SJCRH30 (cell line): Measurements from ENCODE around the gene RBM43. TPM values are rescaled to one million over a fixed set of nuclear protein-coding genes. Genes with fewer than 3 reads are reported as not detected.

ENCODE experiments used
- DNase-seq, 2 experiments: peaks; one replicate each; pipeline ENCODE4 v3.0.0-alpha.2; 2015 to 2020
- H3K27ac ChIP-seq: fragments of 250-450 bp; sonication (Bioruptor Pico); 2 replicates; pipeline ENCODE4 v1.5.1; 2020; ENCODE audit warnings: mild to moderate bottlenecking, moderate library complexity
- H3K27me3 ChIP-seq: fragments of 250-450 bp; sonication (Bioruptor Pico); 2 replicates; pipeline ENCODE4 v1.5.1; 2020; ENCODE audit warnings: mild to moderate bottlenecking, moderate library complexity
- H3K36me3 ChIP-seq: fragments of 250-450 bp; sonication (Bioruptor Pico); 2 replicates; pipeline ENCODE4 v1.5.1; 2020; ENCODE audit warnings: mild to moderate bottlenecking, moderate library complexity
- H3K4me1 ChIP-seq: fragments of 250-450 bp; sonication (Bioruptor Pico); 2 replicates; pipeline ENCODE4 v1.5.1; 2020; ENCODE audit warnings: mild to moderate bottlenecking, moderate library complexity
- H3K4me3 ChIP-seq: fragments of 250-450 bp; sonication (Bioruptor Pico); 2 replicates; pipeline ENCODE4 v1.5.1; 2020; ENCODE audit warnings: mild to moderate bottlenecking, moderate library complexity
- H3K9me3 ChIP-seq: fragments of 250-450 bp; sonication (Bioruptor Pico); replicated peaks from 2 replicates; pipeline ENCODE4 v1.5.1; 2020; ENCODE audit warnings: mild to moderate bottlenecking, moderate library complexity
- total RNA-seq: library from RNA; depleted of rRNA; stranded (reverse); fragments of >200 nt; shearing (Covaris generic); gene quantifications from 2 replicates; pipeline ENCODE4 v1.2.3, GENCODE V29; 2014; rRNA removed

RBM43 gene
- total RNA-seq, 1 experiment from 2014 or later = 1.3 TPM

DNA sequence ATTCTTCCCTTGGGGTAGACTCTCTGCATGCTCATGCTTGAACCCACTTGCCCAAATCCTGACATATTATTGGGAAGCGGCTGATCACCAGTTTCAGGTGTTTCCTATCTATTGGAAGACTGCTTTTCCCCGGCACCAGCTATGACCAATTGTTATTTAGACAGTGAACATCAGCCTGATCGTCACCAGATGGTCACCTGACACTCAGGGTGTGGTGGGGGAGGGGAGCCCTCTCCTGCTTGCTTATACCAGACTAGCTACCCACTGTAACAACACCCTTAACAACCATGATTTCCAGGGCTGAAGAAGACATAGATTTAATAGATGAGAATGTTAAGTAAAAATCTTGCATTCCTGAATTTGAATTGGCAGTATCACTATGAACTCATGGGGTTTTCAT, 44.3 kb downstream of the RBM43 start:
- DNase-seq = no peak
- Histone ChIP-seq H3K9me3 (no peaks in the 10 kb centered on the region), H3K27me3 (no peaks in the 10 kb centered on the region), H3K36me3 (no peaks in the 10 kb centered on the region), H3K4me3 (no peak overlapping the region), H3K4me1 (no peaks in the 10 kb centered on the region), H3K27ac (no peak overlapping the region)

DNA sequence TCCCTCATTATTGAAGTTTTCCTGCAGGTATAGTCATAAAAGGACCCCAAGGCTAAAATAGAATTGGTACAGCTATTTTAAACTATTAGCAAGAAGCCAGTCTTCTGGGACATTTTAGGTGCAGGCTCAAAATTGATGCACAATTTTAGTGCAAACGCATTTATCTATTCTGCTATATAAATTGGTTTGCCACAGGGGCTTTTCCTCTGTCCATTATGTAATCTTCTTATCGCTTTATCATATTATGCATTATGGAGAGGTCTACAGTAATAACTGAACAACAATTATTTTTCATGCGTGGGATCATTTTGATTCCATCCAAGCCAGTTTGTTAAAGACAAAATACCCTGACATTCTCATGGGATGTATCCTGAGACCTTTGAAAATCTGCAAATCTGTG, 54.6 kb downstream of the RBM43 start:
- no peaks in the 10 kb centered on the region for H3K9me3 ChIP-seq
- H3K4me1 ChIP-seq = no peaks in the 10 kb centered on the region
- no peak for DNase-seq
- H3K36me3 ChIP-seq = no peaks in the 10 kb centered on the region
- H3K4me3 ChIP-seq = no peak overlapping the region
- H3K27ac ChIP-seq = no peak overlapping the region
- no peaks in the 10 kb centered on the region; the same call in 1 of the 2 replicates for H3K27me3 ChIP-seq

GRCh38 chr2:151206446-151206968, 55.2 kb downstream of the RBM43 start:
- no peaks in the 10 kb centered on the region for H3K9me3 ChIP-seq
- no peaks in the 10 kb centered on the region; the same call in 1 of the 2 replicates for H3K27me3 ChIP-seq
- no peak overlapping the region for H3K4me3 ChIP-seq
- no peaks in the 10 kb centered on the region for H3K4me1 ChIP-seq
- no peak overlapping the region for H3K27ac ChIP-seq
- no peak for DNase-seq
- no peaks in the 10 kb centered on the region for H3K36me3 ChIP-seq

- Histone ChIP-seq H3K27me3 (no peaks in the 10 kb centered on the region; the same call in 1 of the 2 replicates), H3K4me3 (no peak overlapping the region), H3K9me3 (no peaks in the 10 kb centered on the region), H3K36me3 (no peaks in the 10 kb centered on the region), H3K4me1 (no peaks in the 10 kb centered on the region), H3K27ac (no peak overlapping the region)
- DNase-seq = no peak
Observed at GRCh38 chr2:151205571-151205970, 56.1 kb downstream of the RBM43 start.

DNA sequence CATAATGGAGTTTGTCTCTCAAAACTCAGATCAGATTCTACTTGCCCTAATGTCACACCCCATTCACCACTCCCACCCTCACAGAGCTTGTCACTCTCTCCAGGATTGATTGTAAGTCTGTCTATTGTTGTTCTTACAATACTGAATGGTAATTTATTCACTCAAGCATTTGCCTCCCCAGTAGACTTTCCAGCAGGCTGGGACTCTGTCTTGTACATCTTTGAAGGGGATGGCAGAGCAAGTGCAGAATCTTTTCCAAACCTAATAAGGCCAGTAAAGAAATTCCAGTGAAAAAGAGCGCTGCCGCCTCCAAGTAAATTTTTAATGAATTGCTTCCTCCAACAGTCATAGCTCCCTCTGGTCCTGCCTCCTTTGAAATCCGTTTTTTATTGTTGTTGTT, 56.9 kb downstream of the RBM43 start:
- Histone ChIP-seq H3K4me3 (no peak overlapping the region), H3K27me3 (no peaks in the 10 kb centered on the region; the same call in 1 of the 2 replicates), H3K36me3 (no peaks in the 10 kb centered on the region), H3K9me3 (no peaks in the 10 kb centered on the region), H3K27ac (no peak overlapping the region), H3K4me1 (no peaks in the 10 kb centered on the region)
- DNase-seq = no peak

DNA sequence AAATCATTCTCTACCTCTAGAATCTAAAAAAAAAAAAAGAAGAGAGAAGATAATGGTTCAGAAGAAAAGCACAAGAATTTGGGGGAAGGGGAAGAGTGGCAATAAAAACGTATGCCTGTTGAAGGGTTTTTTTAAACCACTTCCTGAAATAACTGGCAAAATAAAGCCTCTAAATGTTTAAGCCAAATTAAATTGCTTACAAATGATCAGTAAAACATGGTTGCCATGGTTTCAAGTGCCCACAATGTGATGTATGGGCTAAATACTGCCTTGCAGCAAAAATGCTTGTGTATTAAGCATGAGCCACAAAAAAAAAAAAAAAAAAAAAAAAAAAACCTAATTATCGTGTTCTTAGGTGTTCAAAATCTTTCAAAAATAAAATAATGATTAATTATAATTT, 60.8 kb downstream of the RBM43 start:
- DNase-seq = no peak
- Histone ChIP-seq H3K27ac (no peak overlapping the region), H3K4me3 (no peak overlapping the region), H3K36me3 (no peaks in the 10 kb centered on the region), H3K9me3 (no peaks in the 10 kb centered on the region), H3K4me1 (no peaks in the 10 kb centered on the region), H3K27me3 (no peaks in the 10 kb centered on the region; the same call in 1 of the 2 replicates)

DNA sequence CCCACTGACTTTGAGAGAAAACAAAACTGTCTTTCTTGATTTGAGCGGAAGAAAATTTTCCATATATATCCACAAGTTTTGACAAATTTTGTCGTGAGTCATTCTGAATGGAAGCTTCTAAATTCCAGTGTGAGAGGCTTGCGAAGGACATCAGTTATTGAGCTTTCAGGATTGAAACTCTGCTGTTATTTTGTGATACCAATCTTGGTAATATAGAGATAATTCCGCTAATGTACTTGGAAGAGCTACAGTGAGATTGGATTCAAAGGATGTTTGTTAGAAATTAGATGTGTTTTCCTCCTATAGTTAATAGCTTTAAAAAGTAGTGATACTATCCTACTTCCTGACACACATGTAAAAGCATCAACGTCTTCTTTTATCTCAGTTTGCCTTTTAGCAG, 61.4 kb downstream of the RBM43 start:
- Histone ChIP-seq H3K27ac (no peak overlapping the region), H3K9me3 (no peaks in the 10 kb centered on the region), H3K36me3 (no peaks in the 10 kb centered on the region), H3K4me3 (no peak overlapping the region), H3K4me1 (no peaks in the 10 kb centered on the region), H3K27me3 (no peaks in the 10 kb centered on the region)
- DNase-seq = no peak

DNA sequence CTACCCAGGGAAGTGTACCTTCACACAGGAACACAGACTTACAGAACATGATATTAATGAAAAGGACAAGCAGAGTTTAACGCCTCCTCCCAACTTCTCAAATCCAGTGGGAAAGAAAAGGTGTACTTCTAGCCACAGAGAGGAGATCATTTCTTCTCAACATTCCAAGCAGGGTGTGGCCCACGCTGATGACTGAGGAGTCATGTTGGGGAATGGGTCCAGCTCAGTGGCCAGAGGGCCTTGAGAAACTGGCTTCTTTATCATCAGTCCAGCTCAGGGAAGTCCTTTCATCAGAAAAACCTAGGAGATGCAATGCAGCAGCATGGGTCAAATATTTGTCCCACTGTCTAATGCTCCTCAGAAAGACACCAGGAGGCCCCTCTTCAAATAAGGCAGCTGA, 63.0 kb downstream of the RBM43 start:
- H3K4me3 ChIP-seq = no peak overlapping the region
- no peaks in the 10 kb centered on the region for H3K27me3 ChIP-seq
- DNase-seq = no peak
- no peaks in the 10 kb centered on the region for H3K9me3 ChIP-seq
- H3K4me1 ChIP-seq = no peaks in the 10 kb centered on the region
- no peaks in the 10 kb centered on the region for H3K36me3 ChIP-seq
- no peak overlapping the region for H3K27ac ChIP-seq

Other genes starting within 250 kb of the RBM43 start
- gene NMI, start 27.8 kb upstream of the RBM43 start, total RNA-seq = 0.06 TPM in 1 of 2 replicates, not detected in the other
- 0.08 and 0.18 TPM in 2 replicates for gene TNFAIP6, start 95.7 kb upstream of the RBM43 start, total RNA-seq
- gene RIF1, start 148.0 kb upstream of the RBM43 start, total RNA-seq = 63.1 and 73.1 TPM in 2 replicates